ENCODE measurements around the gene PDK3. TPM values are rescaled to one million over a fixed set of nuclear protein-coding genes. Genes with fewer than 3 reads are reported as not detected.

Gene PDK3
- polyA plus RNA-seq, 1 donor from 2014 or later: 2.1 TPM

DNA sequence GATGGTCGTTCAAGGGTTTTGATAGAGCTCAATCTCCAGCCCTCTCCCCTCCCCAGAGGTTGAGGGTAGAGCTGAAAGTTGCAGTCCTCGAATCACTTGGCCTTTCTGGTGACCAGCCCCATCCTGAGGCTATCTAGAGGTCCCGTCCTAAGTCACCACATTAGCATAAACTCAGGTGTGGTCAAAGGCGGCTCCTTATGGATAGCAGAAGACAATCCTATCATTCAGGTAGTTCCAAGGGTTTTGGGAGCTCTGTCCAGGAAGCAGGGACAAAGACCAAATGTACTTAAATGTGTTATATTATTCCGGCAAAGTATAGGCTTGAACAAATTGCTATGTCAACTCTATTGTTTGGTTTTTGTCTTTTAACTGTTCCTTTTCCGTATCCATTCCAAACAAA is 30.6 kb downstream of the PDK3 start:
- no peaks in the 10 kb centered on the region for H4K20me1 ChIP-seq (ENCODE audit: insufficient read depth)
- no peaks in the 10 kb centered on the region for H3K9me2 ChIP-seq (ENCODE audit: insufficient read depth, low read length)
- no peaks in the 10 kb centered on the region for H3K36me3 ChIP-seq (ENCODE audit: insufficient read depth, low read length)
- no peaks in the 10 kb centered on the region for H3K9me3 ChIP-seq (ENCODE audit: low read length)
- H3K27ac ChIP-seq (ENCODE audit: low read length): no peak overlapping the region
- H3K4me3 ChIP-seq (ENCODE audit: low read length): no peak overlapping the region
- no peaks in the 10 kb centered on the region for H3K27me3 ChIP-seq (ENCODE audit: insufficient read depth, low read depth, low read length)
- H3K9ac ChIP-seq (ENCODE audit: low read length): no peak overlapping the region
- H3F3A ChIP-seq (ENCODE audit: insufficient read depth, low read length, poor library complexity, severe bottlenecking): no peaks in the 10 kb centered on the region
- no peak overlapping the region for H2AFZ ChIP-seq (ENCODE audit: low read depth, low read length)
- no peak overlapping the region for H3K4me2 ChIP-seq (ENCODE audit: low read length)
- TF ChIP-seq EP300 (conservative IDR thresholded peaks at IDR 0.05; ENCODE audit: poor library complexity, severe bottlenecking) (no peak), POLR2AphosphoS5 (IDR thresholded peaks at IDR 0.05) (no peak), RAD21 (conservative IDR thresholded peaks at IDR 0.05) (no peak), CTCF (IDR thresholded peaks at IDR 0.05; ENCODE audit: poor library complexity, severe bottlenecking) (no peak), SMC3 (conservative IDR thresholded peaks at IDR 0.05; ENCODE audit: poor library complexity) (no peak), TAF1 (IDR thresholded peaks at IDR 0.05; ENCODE audit: low read depth) (no peak)
- H3K79me2 ChIP-seq (replicated peaks; ENCODE audit: insufficient read depth, low read length): no peaks in the 10 kb centered on the region

GRCh38 chrX:24498181-24498580 is 33.1 kb downstream of the PDK3 start:
- H4K20me1 ChIP-seq (ENCODE audit: insufficient read depth): no peaks in the 10 kb centered on the region
- no peaks in the 10 kb centered on the region for H3K9me3 ChIP-seq (ENCODE audit: low read length)
- no peaks in the 10 kb centered on the region for H3K79me2 ChIP-seq (replicated peaks; ENCODE audit: insufficient read depth, low read length)
- H3K9me2 ChIP-seq (ENCODE audit: insufficient read depth, low read length): no peaks in the 10 kb centered on the region
- no peak overlapping the region for H3K9ac ChIP-seq (ENCODE audit: low read length)
- no peak overlapping the region for H3K4me3 ChIP-seq (ENCODE audit: low read length)
- H3K36me3 ChIP-seq (ENCODE audit: insufficient read depth, low read length): no peaks in the 10 kb centered on the region
- H2AFZ ChIP-seq (ENCODE audit: low read depth, low read length): no peak overlapping the region
- no peaks in the 10 kb centered on the region for H3F3A ChIP-seq (ENCODE audit: insufficient read depth, low read length, poor library complexity, severe bottlenecking)
- H3K27me3 ChIP-seq (ENCODE audit: insufficient read depth, low read depth, low read length): no peaks in the 10 kb centered on the region
- no peak overlapping the region for H3K4me2 ChIP-seq (ENCODE audit: low read length)
- no peak overlapping the region for H3K27ac ChIP-seq (ENCODE audit: low read length)
- TF ChIP-seq RAD21 (conservative IDR thresholded peaks at IDR 0.05): no peak
- no peak for TF ChIP-seq EZH2 (IDR thresholded peaks at IDR 0.05; ENCODE audit: borderline replicate concordance, insufficient read depth, low read length, poor library complexity, severe bottlenecking)
- TF ChIP-seq TAF1 (IDR thresholded peaks at IDR 0.05; ENCODE audit: low read depth): no peak
- TF ChIP-seq EP300 (conservative IDR thresholded peaks at IDR 0.05; ENCODE audit: poor library complexity, severe bottlenecking): no peak
- no peak for TF ChIP-seq REST (IDR thresholded peaks at IDR 0.05; ENCODE audit: borderline replicate concordance)
- no peak for TF ChIP-seq MXI1 (conservative IDR thresholded peaks at IDR 0.05; ENCODE audit: poor library complexity, severe bottlenecking)
- no peak for TF ChIP-seq CTCF (IDR thresholded peaks at IDR 0.05; ENCODE audit: poor library complexity, severe bottlenecking)
- no peak for TF ChIP-seq POLR2AphosphoS5 (IDR thresholded peaks at IDR 0.05)
- no peak for TF ChIP-seq SMC3 (conservative IDR thresholded peaks at IDR 0.05; ENCODE audit: poor library complexity)
